RWPE1 (cell line): Measurements from ENCODE around the gene ERGIC3.

ENCODE experiments used
- CTCF ChIA-PET: fragments of 350-600 bp; sonication (Branson Sonifier 250); formaldehyde crosslinking; extraction: SDS; loops from one replicate; lab custom pipeline; 2021; lab: Yijun Ruan, JAX
- POLR2A ChIA-PET: fragments of 400-600 bp; formaldehyde crosslinking; extraction: SDS; loops from one replicate; lab custom pipeline; 2020; ENCODE audit warnings: antibody characterized with exemption; ENCODE audit not compliant: low non-redundant PET; lab: Yijun Ruan, JAX
- DNase-seq: peaks from one replicate; pipeline ENCODE4 v3.0.0; 2012; ENCODE audit warnings: low spot score
- H3K27ac ChIP-seq: fragments of 450-650 bp; 2 replicates; pipeline ENCODE4 v1.5.1; 2017
- CTCF ChIP-seq: fragments of 450-650 bp; conservative IDR thresholded peaks from 2 replicates; pipeline ENCODE4 v1.5.1; 2017; ENCODE audit warnings: low read depth, mild to moderate bottlenecking

Gene ERGIC3

GRCh38 chr20:35508493-35509218 lies 33.2 kb upstream of the ERGIC3 start:
- DNase-seq = no peak
- H3K27ac ChIP-seq = peak overlapping the region; percentile 13
- CTCF ChIA-PET = interaction anchor here (0.6 kb wide), 2 partner anchors 45 to 468 kb away, joined by 3 to 4 read pairs; no protein-coding TSS in a partner anchor
- TF ChIP-seq CTCF = no peak
- POLR2A ChIA-PET = no interaction called here

DNA sequence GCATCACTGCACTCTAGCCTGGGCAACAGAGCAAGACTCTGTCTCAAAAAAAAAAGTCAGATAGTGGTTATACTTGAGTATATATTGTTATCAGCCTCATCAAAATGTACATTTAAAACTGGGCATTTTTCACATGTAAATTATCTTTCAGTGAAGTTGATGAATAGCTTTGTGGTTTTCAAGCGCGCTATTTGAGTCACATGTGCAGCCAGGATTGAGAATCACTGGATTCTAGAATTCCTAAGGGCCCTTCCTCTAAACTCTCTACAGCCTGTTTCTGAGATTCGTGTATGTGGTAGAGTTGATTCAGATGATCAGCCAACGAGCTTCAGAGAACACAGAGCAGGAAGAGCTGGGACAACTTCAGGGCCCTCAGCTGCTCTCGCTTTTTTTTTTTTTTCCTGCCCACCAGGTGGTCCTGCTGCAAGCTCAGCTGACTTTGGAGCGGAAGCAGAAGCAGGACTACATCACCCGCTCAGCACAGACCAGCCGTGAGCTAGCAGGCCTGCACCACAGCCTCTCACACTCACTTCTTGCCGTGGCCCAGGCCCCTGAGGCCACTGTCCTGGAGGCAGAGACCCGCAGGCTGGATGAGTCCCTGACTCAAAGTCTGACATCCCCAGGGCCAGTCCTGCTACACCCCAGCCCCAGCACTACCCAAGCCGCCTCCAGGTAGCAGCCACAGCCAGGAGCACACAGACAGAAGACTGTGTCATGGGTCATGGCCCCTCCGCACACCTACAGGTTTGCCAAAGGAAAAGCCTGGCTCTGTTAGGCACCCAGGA lies 30.7 kb upstream of the ERGIC3 start:
- DNase-seq = no peak
- CTCF ChIA-PET = interaction anchor here (0.6 to 2.3 kb wide), 8 partner anchors 8 to 468 kb away, joined by 3 to 16 read pairs (median 4); no protein-coding TSS in a partner anchor
- H3K27ac ChIP-seq = 0 out of 2 replicates have a peak overlapping the region, but pooled peaks have one; percentile 2
- TF ChIP-seq CTCF = no peak
- POLR2A ChIA-PET = interaction anchor here (0.6 to 0.7 kb wide), 2 partner anchors 112 to 176 kb away, joined by 3 read pairs; no protein-coding TSS in a partner anchor

- DNase-seq = peak; percentile 64
- peak; percentile 92 for TF ChIP-seq CTCF
- peak overlapping the region; percentile 19 for H3K27ac ChIP-seq
- ChIA-PET CTCF (interaction anchor here (0.5 to 2.3 kb wide), 7 partner anchors 9 to 632 kb away, joined by 3 to 16 read pairs (median 3); no protein-coding TSS in a partner anchor), POLR2A (interaction anchor here (0.6 kb wide), 1 partner anchor 175 kb away, joined by 3 read pairs; no protein-coding TSS in a partner anchor)
Measured at GRCh38 chr20:35511814-35512420, 30.0 kb upstream of the ERGIC3 start.

DNA sequence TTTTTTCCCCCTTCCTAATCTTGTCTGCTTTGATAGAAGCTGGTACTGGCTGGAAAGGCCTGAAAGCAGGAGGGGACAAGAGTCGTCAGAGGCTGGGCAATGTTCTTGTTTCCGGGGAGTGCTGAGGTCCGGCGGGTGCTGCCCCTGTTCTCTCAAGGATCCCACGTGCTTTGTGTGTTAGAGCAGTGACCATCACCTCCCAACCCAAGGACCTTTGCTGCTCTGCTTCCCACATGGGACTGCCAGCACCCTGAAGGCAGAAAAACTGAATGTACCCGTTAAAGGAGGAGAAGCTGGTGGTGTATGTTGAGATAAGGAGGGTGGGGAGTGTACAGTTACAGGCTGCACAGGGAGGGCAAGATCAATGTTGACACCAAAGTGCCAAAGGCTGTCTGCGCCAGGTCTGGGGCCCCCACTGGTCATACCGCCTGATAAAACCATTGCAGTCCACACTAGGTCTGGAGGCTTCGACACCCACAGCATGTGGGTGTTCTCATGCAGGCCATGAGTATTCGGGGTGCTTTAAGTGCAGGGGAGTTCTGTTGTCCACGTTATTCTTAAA lies 27.4 kb upstream of the ERGIC3 start:
- no peak for DNase-seq
- no peak for TF ChIP-seq CTCF
- peak overlapping the region; percentile 0; the same call in 1 of the 2 replicates for H3K27ac ChIP-seq
- POLR2A ChIA-PET = no interaction called here
- CTCF ChIA-PET = interaction anchor here (0.6 kb wide), 2 partner anchors 135 to 148 kb away, joined by 3 to 5 read pairs; no protein-coding TSS in a partner anchor

GRCh38 chr20:35515341-35515740 lies 26.5 kb upstream of the ERGIC3 start:
- ChIA-PET CTCF (interaction anchor here (1.2 to 1.3 kb wide), 2 partner anchors 12 to 89 kb away, joined by 3 read pairs; no protein-coding TSS in a partner anchor), POLR2A (no interaction called here)
- H3K27ac ChIP-seq = peak overlapping the region; percentile 2; the same call in 1 of the 2 replicates
- TF ChIP-seq CTCF = no peak
- DNase-seq = no peak
